ENCODE measurements around the gene CADM2.

GRCh38 chr3:85572978-85573377 lies 614.2 kb downstream of the CADM2 start:
- TF ChIP-seq CTCF (IDR thresholded peaks at IDR 0.05; ENCODE audit: low read length) (no peak), EZH2 (IDR thresholded peaks at IDR 0.05; ENCODE audit: borderline replicate concordance, low read length) (no peak)
